CD4-positive, alpha-beta T cell treated with Interleukin-17A for 1 hour (primary cell): ENCODE data around the gene EHBP1.

ENCODE experiments used
- DNase-seq: peaks from one replicate; pipeline ENCODE4 v3.0.0-alpha.2; 2020

The EHBP1 gene

DNA sequence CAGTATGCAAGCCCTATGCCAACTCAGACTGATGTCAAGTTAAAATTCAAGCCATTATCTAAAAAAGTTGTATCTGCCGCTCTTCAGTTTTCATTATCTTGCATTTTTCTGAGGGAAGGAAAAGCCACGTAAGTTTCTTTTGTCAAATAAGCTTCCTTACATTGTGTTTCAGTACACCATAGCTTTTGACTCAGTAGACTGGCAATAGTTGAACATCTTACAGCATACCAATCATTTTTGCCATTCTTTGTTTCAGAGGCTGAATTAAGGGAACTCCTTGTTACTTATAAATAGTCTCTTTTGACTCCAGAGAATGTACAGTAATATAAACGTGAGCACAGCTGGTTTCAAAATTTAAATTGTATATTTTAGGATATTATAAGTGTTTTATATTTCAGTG lies 120.6 kb downstream of the EHBP1 start:
- no peak for DNase-seq

DNA sequence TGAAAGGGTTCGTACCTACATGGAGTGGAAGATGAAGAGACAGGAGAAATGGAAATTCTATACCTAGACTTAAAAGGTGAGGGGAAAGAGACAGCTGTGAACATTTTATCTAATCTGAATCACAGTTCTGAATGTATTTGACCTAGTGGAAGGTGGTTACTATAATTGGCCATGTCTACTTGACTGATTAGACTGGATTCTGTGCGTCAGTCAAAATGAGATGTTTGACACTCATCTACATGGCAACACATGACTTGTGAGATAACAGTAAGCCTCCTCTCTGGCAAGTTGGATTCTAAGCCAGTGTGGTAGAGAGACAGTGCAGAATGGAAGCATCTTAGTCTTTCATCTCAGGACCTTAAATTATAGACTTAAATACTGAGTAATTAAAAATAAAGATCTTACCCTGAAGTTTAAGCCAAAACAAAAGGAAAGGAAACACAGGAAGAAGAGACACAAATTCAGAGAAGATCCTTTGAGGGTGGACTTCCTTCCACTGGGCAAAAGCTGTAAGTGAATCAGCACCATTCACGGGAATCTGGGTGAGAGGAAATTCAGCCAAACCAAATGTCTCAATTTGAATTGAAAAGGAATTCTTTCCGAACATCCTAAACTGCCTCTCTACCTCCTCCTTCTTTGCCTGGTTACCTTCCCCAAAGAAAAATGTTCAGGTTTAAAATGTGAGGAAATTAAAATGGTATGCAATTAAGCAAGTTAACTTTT lies 121.6 kb downstream of the EHBP1 start:
- DNase-seq = no peak

DNA sequence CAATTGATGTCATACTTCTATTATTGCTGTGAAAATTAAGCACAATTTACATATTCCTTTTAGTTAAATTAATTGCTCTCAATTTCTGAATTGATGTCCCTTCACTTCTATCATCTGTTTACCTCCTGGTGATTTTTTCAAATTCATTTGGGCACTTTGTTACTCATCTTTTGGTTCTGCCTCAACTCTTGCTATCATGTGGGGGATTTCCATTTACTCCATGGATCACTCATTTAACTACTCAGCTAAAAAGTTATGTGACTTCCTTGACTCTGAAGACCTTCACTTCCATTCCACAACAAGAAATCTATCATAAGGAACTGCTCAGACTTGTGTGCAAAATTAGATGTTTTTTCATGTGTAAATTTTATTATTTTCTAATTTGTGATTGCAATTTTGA lies 126.2 kb downstream of the EHBP1 start:
- DNase-seq = no peak

DNA sequence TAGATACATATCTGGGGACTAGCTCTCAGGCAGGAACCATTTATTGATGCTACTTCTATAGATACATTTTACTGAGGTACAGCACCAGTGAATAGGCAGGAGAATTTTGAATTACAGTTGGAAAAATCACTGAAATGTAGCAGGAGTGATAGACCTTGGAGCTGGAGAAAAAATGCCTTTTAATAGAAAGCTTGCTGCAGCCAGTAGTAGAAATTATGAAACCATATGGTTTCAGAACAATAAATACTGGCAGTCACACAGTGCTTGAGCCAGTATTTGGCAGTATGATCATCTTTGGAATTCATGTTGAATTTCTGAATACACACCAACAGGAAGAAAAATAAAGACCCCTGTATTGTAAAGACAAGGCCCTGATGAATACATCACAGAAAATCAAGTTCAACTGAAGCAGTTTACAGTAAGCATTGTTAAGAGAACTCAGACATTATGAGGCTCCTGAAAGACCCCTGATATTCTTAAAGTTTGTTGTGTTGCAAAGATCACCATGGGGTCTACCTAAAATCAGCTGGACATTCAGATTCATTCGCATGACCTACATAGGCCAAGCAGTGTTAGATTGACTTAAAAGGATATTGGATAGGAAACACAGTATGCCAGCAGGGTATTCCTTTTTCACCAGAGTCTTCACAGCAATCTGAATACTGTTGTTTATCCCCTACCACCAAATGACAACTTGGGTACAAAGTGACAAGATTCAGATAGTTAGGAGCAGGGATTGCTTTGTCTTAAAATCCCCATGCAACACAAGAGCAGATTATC lies 139.0 kb downstream of the EHBP1 start:
- no peak for DNase-seq

DNA sequence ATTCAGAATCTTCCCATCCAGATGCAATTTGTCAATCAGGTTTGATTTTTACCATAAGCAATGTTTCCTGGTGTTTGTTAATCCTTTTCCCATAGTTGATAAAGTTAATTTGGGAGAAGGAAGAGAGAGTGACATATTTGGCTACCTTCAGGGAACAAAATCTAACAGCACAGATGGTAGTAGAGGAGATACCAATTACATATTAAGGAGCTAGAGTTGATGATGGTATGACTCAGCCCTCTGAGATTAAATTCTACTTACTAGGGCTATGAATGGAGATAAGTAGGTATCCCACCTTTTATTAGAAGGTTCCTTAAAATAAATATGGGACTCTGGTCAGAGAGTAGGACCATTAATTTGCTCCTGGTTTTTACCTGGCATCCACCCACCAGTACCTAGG lies 139.7 kb downstream of the EHBP1 start:
- DNase-seq = no peak

DNA sequence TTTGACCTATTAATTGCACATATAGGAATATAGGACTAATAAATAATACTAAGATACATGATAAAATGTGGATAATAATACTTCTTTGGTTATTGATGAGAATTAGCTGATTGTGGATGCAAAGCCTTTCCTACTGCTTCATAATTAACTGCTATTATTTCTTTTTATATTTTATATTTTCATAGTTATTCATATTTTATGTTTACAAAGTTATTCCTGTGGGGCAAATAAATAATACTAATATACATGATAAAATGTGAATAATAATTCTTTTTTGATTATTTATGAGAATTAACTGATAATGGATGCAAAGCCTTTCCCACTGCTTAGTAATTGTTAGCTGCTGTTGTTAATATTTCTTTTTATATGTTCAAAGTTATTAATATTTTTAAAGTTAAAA lies 146.7 kb downstream of the EHBP1 start:
- DNase-seq = no peak

DNA sequence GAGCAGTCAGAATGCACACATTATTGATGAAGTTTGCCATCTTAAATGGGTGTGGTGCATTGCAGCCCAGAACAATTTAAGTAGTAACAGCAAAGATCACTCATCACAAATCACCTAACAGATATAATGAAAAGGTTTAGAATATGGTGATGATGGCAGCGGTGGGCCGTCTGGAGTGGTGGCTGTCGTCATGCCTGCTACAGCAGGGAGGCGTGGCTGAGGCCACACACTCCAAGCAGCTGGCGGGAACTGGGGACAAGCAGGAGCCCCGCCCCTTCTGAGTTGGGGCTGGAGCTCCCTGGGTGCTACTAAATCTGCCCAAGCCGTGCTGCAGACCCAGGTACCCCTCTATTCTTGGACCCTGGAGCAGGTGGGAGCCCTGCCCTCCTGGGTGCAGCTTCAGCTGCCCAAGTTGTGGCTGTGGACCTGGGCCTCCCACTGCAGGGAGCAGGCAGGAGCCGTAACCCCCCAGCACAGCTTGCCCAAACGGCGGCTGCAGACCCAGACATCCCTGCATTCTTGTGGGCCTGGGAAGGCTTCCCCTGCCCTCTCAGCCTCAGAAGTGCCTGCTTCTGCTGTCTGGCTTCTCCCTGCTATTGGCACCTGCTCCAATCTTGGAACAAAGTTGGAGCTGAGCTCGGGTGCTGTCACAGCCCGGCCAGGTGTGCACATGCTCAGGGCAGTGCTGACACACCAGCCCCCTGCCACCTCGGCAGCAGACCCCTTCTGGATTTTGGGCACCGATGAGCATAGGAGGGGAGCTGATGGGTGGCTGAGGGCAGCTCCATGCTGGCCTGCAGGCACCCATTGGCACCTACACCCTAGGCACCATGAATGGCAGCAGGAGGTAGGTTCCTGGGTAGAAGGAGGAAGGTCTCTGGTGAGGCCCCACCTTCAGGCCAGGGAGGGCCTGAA lies 149.3 kb downstream of the EHBP1 start:
- DNase-seq = no peak

DNA sequence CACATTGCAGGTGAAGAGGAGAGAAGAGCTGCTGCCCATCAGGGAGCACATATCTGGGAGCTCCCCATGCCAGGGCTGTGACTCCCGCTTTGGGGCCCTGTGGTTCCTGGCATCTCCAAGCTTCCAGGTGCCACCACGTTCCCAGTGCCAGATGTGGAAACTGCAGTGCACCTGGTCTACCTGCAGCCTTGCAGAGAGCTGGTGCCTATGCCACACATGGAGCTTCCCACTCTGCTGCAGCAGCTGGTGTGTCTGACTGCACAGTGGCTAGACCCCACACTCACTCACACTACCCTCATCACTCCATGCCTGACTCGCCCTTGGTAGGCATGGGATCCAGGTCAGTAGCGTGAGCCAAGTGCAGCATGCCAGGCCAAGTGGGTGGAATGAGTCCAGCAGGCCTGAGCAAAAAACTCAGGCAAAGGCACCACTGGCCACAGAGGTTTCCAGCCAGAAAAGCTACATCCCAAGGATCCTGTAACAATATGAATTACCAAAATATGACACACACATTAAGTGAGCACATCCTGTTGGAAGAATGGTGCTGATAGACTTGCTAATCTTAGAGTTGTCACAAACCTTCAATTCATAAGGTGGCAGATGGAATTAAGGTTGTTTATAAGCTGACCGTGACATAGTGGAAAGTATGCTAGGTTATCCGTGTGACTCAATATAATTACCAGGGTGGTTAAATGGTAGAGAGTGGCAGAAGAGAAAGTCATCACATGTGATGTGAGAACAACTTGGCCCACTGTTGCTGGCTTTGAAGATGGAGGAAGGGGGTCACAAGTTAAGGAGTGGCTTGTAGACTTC lies 150.9 kb downstream of the EHBP1 start:
- DNase-seq = no peak

DNA sequence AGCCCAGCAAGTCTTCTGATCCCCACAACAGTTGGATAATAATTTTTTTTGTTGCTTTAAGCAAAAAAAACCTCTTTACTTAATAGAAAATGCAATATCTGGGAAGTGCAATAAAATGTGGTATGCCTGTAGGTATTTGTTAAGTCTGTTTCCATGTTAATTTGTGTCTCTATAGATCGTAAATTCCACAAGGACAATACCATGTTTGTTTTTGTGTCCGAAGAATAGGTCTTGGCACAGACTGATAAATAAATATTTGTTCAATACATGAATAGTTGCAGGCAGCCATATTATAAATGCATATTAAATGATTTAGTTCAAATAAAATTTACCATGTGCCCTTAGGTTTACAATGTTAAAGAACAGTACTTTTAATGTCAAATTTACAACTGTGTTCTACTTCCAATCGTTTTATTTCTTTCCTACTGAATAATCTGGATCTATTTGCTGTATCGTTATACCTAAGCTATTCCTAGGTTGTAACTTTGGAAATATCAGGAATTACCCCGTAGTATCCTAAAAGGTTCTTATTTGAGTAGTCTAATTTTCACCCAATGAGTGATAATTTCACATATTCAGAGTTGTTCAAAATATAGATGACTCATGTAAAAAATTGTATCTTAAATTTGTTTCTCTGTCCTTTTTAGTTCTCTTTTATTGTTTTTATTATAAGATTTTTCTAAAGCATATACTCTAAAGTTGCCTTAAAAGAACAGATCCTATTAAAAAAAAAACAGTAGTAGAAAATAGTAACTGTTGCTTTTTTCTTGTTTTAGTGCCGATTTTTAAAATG lies 151.8 kb downstream of the EHBP1 start:
- DNase-seq = no peak

DNA sequence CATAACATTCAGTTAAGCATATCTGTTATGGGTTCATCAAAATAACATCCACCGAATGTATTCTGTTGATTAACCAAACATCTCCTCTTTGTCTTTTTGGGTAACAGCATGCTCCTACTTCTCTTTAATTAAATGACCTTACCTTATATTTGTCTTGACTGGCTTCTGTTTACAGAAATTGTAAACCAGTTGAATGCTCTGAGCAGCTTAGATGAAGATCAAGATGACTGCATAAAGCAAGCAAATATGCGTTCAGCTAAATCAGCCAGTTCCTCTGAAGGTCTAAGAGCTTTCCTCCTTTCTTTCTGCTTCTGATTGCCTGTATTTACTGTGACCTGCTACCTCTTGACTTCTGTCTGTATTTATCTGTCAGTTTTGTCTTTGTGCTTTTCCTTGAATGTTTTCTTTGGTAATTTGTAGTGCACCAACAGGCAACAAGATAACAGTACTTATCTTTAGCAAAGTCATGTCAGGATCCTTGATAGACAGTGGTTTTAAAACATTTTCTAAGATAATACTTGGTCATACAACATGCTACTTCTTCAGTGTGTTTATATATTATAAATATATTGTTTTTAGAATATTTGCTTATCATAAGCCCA lies 152.8 kb downstream of the EHBP1 start:
- DNase-seq = no peak

DNA sequence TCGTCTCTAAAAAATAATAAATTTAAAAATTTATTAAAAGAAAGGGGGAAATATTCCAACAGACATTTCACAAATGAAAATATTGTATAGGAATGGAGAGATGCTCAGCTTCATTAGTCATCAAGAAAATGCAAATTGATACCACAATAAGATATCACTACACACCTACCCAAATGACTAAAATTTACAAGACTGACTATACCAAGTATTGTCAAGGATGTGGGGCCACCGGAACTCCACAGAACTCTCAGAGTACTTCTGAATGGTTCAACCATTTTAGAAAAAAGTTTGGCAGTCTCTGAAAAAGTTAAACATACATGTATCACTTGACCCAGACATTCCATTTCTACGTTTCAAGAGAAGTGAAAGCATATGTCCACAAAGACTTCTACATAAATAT lies 163.4 kb downstream of the EHBP1 start:
- no peak for DNase-seq

DNA sequence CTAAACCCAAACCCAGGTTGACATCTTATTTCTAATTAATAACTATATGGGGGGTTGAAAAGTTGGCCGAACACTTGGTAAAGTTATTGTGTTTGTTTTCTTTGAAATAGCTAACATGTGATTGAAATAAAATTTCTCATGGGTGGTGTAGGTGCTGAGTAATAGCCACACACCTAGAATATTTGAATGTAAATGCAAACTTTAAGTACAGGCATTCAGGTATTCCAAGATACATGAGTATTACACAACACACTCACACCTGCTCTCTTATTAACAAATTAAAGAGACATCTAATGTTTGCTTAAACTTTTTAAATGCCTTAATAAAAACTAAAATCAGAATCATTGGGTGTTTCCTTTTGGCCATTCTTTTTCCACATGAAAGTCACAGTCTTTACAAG lies 165.5 kb downstream of the EHBP1 start:
- DNase-seq = no peak

DNA sequence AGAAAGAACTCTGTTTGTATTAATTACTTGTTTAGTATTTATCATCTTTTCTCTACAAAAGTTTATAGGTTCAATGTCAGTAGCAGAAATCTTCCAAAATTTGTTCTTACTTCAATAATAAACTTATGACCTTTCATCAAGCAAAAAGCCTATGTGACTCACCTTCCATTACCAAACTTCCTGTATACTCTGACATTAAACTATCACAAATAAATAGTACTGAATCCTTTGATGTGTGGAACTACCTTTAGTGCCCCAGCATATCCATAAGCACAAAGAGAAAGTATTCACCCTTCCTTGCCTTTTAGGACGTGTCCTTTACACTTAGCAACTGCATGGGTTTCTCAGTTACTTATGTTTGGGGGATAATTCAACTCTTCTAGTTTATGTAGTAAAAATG lies 166.0 kb downstream of the EHBP1 start:
- DNase-seq = no peak

DNA sequence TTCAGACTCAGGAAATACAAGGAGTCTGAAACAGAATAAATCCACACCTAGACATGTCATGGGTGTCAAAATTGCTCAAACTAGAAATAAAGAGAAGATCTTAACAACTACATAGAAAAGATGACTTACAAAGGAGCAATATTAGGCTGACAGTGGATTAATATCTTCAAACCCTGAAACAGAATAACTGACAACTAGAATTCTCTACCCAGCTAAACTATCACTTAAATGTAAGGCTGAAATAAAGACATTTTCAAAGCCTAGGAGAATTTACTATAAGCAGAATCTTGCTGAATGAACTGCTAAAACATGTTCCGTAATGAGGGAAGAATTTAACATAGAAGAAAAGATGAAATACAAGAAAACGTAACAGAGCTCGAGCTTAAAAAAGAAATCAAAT lies 168.1 kb downstream of the EHBP1 start:
- no peak for DNase-seq

DNA sequence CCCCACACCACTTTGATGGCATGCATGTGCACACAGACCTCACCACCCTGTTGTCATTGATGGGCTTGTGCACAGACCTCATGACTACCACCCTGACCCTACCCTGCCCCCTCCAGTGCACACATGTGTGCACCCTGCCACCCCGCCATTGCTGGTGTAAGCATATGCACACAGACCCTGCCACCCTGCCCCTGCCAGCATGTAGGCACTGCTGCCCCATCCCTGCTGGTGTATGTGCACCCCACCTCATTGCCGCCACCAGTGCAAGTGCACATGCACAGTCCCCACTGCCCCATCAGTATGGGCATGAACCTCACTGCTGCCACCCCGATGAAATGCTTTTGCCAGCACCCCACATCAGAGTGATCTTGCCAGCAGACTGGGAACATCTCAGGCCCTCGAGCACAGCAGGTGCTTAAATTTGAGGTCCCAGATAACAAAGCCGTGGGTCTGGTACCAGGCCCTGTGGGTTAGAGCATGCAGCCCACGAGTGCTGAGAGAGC lies 169.4 kb downstream of the EHBP1 start:
- DNase-seq = no peak

DNA sequence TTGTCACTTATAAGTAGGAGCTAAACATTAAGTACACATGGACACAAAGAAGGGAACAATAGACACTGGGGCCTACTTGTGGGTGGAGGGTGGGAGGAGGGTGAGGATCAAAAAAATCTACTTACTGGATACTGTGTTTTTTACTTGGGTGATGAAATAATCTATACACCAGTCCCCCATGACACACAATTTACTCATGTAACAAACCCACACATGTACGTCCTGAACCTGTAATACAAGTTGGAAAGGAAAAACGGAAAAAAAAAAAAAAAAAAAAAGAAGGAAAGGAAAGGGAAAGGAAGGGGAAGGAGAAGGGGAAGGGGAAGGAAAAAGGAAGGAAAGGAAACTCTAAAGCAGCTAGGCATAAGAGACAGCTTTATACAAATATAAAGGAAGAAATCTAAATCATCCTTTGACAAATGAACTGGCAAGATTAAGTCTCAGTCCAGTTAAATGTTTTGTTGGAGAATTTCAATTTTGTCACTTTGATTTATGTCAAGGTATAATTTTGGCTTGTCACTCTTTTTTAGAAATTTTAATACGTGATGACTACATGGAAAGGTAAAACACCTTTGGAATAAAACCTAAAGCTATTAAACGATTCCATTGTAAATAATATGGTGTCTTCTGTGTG lies 175.8 kb downstream of the EHBP1 start:
- no peak for DNase-seq

DNA sequence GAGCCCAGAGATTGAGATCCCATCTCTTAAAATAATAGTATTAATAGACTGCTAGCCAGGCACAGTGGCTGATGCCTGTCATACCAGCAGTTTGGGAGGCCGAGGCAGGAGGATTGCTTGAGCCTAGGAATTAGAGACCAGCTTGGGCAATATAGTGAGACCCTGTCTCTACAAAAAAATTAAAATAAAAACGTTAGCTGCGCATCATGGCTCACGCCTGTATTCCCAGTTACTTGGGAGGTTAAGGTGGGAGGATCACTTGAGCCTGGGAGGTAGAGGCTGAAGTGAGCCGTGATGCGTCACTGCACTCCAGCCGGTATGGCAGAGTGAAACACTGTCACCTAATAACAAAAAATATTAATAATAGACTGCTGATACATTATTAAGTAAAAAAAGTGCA lies 178.1 kb downstream of the EHBP1 start:
- no peak for DNase-seq

DNA sequence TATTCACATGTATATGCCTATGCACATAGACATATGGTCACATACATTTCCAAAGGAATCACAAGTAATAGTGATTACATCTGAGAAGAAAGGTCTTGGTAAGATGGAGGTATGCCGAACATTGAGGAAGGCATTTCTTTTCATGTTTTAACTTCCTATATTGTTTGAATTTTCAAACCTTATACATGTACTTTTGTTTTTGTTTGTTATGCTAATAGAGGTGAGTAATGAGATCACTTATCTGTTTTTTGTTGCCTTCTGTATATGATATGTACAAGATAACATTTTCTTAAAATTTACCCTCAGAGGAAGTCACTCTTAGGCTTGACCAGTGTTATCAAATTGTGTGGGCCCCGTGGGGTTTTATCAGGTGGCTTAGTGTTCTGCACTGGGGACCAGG lies 178.6 kb downstream of the EHBP1 start:
- no peak for DNase-seq

DNA sequence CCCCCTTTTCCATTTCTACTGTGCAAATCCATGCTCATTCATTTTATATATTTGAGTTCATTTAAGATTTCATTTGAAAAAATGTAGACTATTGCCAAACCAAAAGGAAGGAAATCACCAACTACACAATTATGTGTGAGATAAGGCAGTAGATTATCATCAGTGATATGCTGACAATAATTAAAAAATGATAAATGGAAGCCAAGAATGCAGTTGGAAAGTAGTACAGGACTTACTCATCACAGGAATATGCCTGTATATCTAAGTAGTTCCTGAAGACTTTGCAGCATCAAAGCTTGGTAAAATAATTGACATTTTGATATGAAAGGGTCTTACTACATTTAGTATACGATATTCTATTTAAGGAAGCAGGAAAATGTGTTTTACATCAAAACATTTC lies 179.0 kb downstream of the EHBP1 start:
- no peak for DNase-seq

DNA sequence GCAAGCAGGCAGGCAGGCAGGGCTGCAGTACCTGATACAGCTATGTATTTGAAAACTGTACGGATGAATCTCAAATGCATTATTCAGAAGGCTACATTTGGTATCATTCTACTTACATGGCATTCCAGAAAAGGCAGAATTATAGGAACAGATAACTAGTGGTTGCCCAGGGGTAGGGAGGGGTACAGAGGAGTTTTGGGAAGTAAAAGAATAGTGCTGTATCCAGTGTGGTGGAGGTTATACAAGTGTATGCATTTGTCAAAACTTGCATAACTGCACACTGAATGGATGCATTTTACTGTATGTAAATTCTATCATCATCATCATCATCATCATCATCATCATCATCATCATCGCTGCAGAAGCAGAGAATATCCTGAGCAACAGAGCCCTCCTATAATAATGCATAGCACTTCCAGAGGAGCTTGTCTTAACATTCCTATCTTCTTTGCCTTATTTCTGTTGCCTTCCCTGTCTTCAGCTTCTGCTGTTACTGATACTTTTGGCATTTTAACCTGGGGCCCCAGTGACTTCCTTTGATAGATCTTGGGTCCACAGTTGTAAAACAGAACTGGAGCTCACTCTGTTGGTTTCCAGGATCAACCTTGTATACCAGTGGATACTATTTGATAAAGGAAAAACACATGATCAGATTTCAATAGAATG lies 189.6 kb downstream of the EHBP1 start:
- DNase-seq = no peak
